HPDE6-E6E7 (cell line): ENCODE data around the gene NRG2.

ENCODE experiments used
- DNase-seq: peaks from one replicate; pipeline ENCODE4 v3.0.0; 2011; ENCODE audit warnings: missing footprints; ENCODE audit errors: extremely low spot score

The NRG2 gene

DNA sequence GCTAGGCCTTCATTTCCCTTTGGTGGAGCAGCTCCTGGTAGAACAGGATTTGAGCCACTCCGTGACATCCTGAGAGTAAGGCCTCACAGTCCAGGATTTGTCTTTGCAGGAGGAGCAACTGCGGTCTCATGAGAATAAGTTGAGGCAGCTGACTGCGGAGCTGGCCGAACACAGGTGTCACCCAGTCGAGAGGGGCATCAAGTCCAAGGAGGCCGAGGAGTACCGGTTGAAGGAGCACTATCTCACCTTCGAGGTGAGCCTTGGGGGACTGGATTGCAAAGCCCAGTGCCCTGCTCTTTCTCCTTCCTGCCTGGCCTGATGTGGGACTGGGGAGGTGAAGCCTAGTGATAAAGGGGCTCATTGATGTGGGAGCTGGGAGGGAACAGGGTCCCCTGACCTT, 203.2 kb downstream of the NRG2 start:
- no peak for DNase-seq

DNA sequence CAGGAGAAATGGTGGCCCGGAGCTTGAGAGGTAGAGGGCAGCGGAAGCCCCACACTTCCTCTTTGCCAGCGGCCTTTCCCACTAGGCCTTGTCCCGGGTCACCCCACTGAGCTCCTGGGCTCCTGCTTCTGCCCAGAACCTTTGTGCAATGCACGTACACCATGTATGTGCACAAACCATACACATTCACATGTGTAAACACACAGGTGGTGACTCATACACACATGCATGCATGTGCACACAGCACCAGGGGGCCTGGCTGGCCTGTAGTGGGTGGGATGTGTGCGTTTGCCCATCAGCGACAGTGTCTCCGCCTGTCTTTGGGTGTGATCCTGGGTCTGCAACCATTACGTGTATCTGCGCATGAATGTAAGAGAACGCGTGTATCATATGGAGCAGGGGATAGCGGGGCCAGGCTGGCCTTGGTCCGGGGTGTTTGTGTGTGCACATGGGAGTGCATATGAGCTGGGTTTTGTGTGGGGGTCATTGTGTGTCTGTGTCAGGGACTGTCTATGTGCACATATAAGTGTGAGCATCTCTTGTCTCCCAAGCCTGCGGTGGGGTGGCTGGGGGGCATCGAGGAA, 203.8 kb downstream of the NRG2 start:
- DNase-seq = no peak

DNA sequence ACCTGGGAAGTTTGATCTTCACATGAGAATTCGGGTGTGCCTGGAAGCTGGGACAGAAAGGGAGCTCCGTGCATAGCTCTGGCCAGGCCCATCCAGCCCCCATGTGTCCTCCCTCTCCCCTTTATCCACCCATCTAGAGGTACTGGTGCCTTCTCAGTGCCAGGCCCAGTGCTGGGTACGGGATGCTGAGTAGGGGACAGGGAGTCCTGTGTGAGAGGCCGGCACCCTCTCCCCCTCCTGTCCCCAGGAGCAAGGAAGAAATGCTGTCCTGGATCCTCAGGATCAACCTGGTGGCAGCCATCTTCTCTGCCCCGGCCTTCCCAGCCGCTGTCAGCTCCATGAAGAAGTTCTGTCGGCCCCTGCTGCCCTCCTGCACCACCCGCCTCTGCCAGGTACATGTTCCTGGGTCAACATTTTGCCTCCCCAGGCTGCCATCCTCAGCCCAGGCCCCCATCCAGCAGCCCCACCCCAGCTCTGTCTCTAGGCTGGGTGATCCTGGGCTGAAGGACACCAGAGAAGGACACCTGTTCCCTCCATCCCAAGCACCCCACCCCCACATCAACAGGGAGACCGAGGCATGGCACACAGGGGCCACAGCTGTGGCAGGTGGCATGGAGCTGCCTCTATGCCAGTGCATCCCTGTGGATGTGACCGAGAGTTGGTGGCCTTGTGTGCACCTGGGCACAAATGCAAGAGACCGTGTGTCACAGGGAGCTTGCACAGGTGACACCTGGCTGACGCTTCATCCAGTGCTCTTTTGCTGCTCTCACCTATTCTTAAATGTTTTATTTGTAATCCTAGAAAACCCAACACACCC, 204.5 kb downstream of the NRG2 start:
- no peak for DNase-seq

DNA sequence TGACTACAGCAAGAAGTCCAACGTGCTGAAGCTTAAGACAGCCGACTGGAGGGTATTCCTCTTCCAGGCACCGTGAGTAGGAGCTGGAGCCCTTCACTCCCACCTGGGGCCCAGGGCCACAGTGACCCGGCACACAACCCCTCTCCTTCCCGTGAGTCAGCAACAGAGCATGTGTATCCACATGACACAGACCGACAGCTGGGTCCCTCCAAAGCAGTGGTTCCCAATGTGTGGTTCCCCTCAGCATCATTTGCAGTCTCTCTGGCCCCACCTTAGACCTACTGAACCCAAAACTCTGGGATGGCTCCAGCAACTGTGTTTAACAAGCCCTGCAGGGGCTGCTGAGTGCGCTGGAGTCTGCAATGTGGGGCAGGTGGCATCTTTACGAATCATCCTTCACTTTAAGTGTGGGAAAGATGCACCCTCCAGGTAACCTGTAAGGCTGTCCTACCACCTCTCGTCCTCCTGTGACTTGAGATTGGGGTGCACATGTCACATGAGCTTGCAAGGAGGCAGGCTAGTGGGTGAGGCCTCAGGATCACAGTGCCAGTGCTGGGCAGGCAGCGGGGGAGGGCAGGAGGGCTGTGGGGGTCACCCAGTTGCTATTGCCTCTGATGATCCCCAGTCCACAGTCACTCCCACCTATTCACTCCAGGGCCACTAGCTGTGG, 205.3 kb downstream of the NRG2 start:
- no peak for DNase-seq

DNA sequence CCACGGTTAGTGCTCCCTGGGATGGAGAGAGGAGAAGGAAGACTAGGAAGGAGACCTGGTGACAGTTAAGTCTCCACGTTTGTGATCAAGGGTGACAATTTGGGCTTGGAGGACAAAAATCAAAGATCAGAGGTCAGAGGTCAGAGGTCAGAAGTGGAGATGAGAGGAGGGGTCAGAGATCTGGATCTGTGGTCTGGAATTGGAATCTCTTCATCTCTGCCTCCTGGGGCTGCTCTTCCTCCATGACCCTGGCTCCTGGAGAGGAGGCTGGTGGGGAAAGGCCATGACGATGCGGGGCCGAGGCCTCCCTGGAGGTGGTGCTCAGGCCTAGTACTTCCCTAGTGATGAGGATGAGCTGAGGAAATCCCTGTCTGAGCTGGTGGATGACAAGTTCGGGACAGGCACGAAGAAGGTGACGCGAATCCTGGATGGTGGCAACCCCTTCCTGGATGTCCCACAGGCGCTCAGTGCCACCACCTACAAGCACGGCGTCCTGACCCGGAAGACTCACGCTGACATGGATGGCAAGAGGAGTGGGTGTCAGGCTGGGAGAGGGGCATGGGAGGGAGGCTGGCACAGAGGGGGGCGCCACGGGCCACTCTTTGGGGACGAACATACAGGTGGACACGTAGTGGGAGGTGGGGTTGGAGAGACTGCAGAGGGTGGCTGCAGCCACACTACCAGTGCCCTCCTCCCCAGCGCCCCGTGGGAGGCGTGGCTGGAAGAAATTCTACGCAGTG, 206.5 kb downstream of the NRG2 start:
- no peak for DNase-seq

DNA sequence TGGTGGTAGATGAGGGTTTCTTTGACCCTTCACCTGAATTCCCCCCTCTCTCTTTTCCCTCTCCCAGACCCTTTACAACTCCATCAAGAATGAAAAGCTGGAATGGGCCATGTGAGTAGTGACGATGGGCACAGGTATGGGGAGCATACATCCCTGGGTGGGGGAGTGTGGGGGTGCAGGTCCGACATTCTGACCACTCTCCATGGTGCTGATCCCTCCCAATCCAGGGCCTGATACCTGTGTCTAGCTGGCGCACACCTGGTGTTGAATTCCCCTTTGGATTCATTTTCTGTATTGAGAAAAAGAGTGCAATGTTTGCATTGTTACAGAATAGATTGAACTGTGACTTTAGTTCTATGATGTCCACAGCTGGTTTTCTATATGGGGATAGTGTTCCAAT, 207.4 kb downstream of the NRG2 start:
- DNase-seq = no peak

DNA sequence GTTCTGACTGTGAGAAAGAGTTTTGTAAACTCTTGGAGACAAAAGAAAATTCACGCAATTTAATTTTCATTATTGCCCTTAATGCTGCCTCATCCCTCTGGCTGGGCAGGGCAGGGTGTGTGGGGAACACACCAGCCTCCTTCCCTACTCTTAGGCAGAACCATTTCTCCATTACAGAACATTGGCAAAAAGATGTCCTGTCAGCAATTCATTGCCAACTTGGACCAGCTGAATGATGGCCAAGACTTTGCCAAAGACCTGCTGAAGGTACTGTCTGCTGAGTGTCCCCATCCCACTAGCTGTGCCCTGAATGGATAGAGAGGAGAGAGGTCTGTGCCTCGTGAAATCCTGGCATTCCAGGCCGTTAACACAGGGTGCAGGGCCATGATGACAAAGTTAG, 209.6 kb downstream of the NRG2 start:
- no peak for DNase-seq

DNA sequence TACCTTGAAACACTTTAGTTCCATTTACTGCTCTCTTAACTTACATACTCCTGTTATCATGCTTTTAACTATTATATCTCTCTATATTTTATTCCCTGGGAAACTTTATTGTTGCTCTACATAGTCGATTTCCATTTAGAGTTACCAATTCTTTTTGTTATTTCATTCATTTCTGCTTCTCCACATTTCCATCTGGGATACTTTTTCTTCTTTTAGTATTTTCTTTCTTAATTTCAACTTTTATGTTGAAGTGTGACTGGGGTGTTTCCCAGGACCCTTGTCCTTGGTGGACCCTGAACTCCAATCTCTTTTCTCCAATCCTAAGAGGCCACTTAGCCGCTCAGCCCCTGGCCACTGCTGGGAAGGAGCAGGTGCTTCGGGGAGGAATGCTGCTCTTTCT, 211.5 kb downstream of the NRG2 start:
- DNase-seq = no peak

DNA sequence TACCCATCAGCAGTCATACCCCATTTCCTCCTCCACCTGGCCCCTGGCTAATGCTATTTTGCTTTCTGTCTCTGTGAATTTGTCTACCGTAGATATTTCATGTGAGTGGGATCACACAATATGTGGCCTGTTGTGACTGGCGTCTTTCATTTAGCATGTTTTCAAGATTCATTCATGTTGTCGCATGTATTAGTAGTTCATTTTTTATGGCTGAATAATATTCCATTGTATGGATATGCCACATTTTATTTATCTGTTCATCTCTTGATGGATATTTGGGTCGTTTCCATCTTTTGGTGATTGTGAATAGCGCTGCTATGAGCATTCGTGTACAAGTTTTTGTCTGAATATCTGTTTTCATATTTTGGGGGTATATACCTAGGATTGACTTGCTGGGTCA, 213.6 kb downstream of the NRG2 start:
- no peak for DNase-seq

DNA sequence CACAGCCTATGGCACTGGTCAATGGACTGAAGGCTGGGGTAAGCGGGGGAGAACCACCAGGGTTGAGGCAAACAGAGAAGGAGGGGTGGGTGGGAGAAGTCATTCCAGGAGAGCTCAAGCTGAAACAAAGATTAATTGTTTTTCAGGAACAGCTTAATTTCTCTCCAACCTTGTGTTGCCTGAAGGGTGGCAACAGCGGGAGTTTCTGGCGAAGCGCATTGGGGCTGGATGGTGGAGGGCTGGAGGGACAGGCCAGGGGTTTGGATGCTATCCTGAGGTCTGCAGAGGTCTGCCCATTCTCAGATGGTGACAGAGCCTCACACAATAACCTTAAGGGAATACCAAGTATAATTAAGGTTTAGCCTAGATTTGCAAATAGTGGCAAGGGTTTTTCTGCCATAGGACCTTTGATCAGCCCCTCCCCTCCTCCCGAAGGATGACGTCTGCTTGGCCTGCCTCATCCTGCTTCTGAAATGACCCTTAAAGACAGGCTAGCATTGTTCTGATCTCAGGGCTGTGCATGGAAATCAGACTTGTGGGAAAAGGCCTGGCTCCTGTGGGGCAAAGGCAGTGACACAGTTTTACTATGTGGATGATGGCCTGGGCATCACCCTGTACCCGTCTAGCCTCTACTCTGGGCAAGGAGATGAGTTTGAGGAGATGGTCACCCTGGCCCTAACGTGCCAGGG, 214.7 kb downstream of the NRG2 start:
- no peak for DNase-seq

DNA sequence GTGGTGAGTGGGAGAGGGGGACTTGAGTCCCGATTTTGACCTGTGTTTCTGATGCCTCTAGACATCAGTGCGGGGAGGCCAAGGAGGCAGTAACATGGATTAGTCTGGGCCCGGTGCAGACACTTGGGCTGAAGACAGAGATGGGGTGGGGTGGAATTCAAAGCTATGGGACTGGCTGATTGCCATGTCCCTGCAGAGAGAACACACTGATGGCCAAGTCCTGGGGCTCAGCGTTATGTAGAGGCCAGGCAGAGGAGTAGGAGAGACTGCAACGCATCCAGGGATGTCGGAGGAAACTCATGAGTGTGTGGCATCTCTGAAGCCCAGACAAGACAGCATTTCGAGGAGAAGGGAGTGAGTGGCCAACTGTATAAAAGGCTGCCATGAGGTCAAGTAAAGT, 217.4 kb downstream of the NRG2 start:
- no peak for DNase-seq

DNA sequence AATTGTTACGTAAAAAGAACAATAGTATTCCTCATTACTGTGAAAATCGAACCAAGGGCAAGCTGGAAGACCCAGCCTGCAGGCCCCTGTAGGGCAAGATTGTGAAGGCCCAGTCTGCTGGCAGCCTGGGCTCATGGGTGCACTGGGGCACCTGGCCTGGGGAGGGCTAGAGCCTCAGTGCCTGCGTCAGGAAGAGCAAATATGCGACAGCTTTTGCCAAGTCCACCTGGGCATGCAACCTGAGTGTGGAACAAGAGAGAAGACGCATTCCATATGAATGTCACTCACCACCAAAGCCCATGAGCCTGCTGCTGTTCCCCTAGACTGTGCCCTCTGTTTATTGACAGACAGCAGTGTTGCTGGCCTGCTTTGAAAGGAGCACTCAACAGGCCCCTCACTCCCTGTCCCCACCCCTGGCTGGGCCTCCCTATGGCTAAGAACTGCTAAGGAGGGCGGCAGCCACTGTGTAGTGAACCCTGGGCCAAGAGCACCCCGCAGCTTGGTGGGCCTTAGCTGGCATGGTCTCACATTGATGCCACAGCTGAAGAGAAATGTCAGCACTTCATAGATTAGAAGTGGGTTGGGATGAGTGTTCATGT, 219.2 kb downstream of the NRG2 start:
- DNase-seq = no peak

DNA sequence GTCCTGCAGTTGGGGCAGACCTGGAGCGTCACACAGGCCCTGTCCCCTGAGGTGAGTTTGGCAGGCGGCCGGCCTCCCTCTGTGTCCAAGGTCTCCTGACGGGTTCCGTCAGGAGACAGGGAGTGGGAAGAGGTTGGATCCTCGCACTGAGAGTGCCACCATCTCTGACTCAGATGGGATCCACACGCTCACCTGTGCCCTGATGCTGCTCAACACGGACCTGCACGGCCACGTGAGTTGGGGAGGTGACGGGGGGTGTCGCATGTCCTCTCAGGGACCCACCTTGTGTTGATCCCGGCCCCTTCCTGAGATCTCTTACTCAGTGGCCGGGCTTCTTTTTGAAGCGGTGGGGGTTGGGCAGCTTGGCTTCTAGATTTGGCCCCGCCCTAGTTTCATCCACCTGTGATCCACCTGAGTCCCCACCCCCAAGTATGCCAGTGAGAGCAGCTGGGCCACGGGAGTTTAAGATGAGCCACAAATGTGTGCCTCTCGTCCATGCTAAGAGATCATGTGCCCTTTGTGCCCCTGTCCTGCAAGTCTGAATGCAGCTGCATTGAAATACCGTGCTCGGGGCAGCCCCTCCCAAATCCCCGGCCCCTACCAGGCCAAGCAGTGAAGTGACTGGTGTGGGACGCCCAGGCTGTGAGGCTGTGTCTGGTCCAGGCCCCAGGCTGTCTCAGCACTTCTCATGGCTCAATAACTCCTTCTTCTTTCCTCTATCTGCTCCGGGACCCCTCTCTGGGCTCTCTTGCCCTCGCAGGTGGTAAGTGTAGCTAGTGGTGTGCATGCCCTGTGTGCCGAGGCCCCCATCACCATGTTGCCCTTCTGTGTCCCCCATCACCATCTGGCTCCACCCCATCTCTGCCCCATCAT, 220.3 kb downstream of the NRG2 start:
- DNase-seq = no peak

DNA sequence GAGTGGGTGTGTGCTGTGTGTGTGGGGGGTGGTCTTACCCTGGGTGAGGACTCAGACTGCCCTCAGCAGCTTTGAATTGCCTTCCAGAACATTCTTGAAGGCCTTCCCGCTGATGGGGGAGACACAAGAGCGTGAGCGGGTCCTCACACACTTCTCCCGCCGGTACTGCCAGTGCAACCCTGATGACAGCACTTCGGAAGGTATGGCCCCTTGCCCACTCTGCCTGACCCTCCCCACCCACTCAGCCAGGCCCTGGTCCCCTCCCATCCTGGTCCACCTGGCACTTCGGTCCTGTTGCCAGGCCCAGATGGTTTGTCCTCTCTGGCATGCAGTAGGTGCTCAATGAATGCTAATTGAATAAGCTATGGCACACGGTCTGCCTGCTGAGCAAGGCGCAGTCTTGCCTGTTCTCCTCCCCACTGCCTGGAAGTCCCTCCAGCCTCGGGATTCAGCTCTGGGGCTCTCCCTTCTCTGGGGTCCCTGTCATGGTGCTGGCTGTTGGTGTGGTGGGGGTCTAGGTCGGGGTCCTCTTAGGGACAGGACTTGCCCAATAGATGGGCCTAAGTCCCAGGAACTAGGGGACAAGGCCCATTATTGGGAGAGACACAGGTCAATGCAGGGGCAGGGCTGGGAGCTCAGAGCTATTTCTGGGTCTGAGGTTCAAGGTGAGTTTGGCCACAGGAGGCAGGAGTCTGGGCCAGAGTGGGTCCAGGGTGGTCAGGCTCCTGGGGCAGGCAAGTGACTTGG, 221.1 kb downstream of the NRG2 start:
- DNase-seq = no peak

DNA sequence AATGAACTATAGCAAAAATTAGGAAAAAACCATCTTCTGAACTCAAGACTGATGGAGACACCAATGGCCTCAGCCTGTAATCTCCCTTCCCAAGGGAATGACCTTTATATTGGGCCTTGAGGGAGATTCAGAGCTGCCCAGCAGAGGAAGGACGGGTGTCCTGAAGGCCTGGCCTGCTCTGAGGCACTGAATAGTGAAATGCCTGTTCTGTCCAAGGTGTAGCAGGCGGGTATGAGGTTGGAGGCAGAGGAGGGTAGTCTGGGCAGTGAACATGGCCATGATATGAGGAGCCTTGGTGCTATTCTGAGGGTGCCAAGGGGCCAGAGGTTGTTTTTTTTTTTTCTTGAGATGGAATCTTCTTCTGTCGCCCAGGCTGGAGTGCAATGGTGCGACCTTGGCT, 222.5 kb downstream of the NRG2 start:
- DNase-seq = no peak

DNA sequence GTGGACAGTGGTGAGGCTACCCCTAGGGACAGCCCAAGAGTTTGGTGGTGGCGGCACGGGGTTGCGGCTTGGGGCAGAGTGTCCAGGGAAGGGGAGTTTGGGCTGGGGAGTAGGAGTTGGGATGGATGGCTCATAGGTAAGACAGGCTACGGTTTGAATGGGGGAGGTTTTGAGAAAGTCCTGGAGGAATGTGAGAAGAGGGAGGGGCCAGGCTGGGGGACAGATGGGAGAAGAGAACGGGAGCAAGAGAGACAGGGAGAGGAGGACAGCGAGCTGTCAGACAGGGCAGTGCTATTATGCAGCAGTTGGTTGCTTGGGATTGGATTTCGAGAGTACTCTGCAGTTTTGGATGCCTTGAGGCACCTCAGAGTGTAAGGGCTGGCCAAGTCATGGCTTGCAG, 223.0 kb downstream of the NRG2 start:
- DNase-seq = no peak

DNA sequence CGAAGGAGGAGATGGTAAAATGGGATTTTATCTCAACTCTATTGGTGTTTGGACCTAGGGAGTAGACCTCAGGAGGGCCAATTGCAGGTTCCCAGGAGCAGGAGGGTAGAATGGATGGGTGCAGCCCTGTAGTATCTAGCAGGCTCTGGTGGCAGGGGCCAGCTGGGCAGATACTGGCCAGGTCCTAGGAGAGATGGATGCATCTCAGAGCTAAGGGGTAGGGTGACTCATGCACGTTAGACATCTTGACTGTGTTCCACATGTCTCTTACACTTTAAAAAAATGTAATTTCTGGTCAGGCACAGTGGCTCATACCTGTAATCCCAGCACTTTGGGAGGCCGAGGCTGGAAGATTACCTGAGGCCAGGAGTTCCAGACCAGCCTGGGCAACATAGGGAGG, 225.1 kb downstream of the NRG2 start:
- DNase-seq = no peak

DNA sequence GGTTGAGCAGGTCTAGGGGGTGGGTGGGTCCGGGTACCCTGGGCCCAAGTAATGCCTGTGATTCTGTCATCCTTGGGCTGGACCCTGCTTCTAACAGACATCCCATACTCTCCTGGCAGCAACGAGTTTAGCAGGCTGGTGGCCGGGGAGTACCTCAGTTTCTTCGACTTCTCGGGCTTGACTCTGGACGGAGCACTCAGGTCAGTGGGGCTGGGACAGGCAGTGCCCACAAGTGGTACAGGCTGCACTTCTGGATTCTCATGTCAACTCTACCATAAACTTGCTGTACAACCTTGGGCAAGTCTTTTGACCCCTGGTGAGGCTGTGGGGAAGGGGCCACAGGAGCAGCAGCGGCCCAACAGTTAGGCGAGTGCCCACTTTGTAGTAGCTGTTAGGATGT, 225.7 kb downstream of the NRG2 start:
- DNase-seq = no peak

DNA sequence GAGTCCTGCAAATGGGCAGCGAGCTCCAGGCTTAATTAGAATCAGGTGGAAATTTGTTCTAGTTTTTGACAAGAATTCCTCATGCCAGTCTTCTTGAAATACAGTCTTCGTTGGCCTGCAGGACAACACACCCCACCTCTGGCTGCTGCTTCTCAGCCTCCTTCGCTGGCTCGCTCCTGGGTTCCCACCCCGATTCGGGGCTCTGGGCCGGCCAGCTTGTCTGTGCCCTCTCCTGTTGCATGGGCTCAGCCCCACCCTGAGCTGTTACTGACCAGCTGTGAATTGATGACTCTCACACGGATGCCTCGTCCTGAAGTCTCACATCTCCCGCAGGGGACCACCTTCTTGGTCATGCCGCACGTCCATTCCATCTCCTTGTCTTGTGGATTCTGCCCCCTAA, 226.5 kb downstream of the NRG2 start:
- no peak for DNase-seq
